Measurements from ENCODE around the gene NHEJ1.
A peak's percentile ranks its signal among the peaks of the same experiment; 100 is the strongest.

NHEJ1 gene

DNA sequence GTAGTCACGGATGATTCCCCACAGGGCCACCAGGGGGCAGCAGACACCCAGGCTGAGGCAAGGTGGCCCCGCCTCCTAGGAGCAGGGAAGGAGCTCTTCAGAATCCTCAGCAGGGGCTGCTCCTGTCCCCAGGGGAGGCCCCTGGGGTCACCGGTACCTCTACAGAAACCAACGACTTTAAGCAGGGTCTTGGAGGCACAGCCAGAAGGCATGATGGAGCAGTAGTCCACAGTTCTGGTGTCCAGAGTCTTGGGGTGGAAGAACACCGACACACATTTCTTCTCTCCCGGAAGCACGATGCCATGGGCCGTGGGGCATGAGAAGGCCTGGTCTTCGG lies 130.8 kb downstream of the NHEJ1 start:
- H3K4me3 ChIP-seq (ENCODE audit: low read depth, low read length) = no peak overlapping the region
- peak; percentile 26 for DNase-seq (ENCODE audit: low read depth)
- TF ChIP-seq, protein P1, sequence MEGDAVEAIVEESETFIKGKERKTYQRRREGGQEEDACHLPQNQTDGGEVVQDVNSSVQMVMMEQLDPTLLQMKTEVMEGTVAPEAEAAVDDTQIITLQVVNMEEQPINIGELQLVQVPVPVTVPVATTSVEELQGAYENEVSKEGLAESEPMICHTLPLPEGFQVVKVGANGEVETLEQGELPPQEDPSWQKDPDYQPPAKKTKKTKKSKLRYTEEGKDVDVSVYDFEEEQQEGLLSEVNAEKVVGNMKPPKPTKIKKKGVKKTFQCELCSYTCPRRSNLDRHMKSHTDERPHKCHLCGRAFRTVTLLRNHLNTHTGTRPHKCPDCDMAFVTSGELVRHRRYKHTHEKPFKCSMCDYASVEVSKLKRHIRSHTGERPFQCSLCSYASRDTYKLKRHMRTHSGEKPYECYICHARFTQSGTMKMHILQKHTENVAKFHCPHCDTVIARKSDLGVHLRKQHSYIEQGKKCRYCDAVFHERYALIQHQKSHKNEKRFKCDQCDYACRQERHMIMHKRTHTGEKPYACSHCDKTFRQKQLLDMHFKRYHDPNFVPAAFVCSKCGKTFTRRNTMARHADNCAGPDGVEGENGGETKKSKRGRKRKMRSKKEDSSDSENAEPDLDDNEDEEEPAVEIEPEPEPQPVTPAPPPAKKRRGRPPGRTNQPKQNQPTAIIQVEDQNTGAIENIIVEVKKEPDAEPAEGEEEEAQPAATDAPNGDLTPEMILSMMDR (IDR thresholded peaks at IDR 0.05; ENCODE audit: control insufficient read depth, extremely low read depth, insufficient read depth) = peak; percentile 96

DNA sequence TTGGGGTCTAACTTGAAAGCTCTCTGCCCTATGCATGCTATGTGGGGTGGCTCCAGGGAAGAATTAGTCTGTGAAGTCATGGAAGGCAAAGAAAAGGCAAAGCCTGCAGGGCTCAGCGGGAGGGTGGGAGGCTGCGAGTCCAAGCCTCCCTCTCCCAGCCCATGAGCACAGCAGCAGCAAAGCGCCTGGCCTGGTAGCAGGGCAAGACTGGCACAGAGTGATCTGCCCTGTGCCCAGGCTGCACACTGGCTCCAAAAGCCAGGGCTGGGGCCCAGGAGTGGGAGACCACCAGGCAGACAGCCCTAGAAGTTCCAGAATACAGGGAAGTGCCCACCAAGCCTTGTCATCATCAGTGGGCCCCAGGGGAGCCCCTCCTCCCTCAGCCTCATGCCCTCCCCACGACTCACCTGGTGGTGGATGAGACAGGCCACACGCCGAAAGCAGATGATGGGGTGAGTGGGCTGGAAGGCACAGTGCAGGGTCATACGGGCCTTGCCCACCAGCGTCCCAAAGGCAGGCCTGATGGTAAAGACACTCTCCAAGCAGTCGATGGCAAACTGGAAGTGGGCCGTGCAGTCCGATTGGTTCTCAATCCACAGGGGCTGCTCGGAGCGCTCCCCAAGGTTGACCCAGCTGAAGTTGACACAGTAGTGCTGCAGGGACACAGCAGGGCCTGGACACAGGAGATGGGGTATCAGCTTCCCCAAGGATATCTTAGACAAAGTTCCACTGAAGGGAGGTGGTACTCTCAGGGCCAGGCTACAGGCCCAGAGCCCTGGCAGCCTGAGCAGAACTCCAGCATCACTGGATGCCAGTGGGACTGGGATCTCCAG lies 131.4 kb downstream of the NHEJ1 start:
- TF ChIP-seq, protein P1 (IDR thresholded peaks at IDR 0.05; ENCODE audit: control insufficient read depth, extremely low read depth, insufficient read depth) = no peak
- H3K4me3 ChIP-seq (ENCODE audit: low read depth, low read length) = no peak overlapping the region

DNA sequence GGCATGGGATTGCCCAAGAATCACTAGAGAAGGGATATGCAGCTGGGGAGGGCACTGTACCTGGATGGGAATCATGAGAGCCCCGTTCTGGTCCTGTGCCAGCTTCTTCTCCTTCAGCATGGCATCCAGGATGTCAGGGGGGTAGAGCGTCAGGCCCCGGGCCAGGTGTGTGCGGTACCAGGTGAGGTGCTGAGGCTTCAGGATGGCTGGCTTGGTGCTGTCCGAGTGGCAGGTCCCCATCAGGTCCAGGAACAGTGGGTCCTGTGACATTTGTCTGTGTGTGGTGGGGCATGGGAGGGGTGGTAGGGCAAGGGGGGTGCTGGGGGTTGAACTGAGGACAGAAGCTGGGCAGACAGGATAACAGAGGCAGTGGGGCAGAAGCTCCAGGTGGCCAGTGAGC lies 132.5 kb downstream of the NHEJ1 start:
- TF ChIP-seq, protein P1 (IDR thresholded peaks at IDR 0.05; ENCODE audit: control insufficient read depth, extremely low read depth, insufficient read depth) = no peak
- DNase-seq (ENCODE audit: low read depth) = no peak
- H3K4me3 ChIP-seq (ENCODE audit: low read depth, low read length) = no peak overlapping the region

More for the DNA sequence above, 131.4 kb downstream of the NHEJ1 start:
- no peak for DNase-seq (ENCODE audit: low read depth)

DNA sequence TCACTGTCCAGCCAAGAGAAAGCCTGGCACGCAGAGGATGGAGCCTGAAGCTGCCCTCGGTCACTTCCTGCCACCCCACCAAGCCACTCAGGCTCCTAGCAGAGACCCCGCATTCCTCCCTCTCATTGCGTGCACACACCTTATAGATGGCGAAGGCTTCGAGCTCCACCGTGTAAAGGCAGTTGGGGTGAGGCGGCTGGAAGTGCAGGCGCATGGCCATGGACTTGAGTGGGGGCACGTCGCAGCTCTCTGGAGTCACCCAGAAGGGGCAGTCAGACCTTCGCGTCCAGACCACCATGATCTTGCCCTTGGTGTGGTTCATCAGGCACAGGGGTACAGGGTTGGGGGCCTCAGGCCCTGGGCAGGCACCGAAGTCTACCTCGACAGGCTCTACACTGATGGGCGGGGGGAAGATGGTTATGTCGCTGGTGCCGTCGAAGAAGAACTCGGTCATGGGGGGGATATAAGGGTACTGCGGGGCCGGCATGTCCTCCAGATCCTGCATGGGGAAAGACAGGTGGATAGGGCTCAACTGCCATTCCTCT lies 133.0 kb downstream of the NHEJ1 start:
- TF ChIP-seq, protein P1 (IDR thresholded peaks at IDR 0.05; ENCODE audit: control insufficient read depth, extremely low read depth, insufficient read depth) = no peak
- no peak overlapping the region for H3K4me3 ChIP-seq (ENCODE audit: low read depth, low read length)
- no peak for DNase-seq (ENCODE audit: low read depth)

DNA sequence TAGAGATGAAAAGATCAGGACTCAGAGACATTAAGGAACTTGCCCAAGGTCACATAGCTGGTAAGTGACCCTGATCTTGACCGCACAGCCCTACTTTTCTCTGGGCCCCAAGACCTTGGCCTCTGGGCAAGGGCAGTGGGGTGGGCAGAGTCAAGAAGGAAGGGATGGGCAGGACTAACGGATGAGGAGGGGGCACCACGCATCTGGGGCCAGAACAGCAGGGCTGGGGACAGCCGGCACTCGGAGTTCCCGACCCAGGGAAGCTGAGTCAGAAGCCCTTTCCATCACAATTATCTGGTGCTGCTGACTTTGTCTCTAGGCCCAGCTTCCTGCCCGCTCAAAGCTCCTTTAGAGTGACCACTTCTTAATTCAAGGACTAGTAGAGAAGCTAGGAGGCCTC lies 133.7 kb downstream of the NHEJ1 start:
- H3K4me3 ChIP-seq (ENCODE audit: low read depth, low read length) = no peak overlapping the region
- TF ChIP-seq, protein P1 (IDR thresholded peaks at IDR 0.05; ENCODE audit: control insufficient read depth, extremely low read depth, insufficient read depth) = no peak
- no peak for DNase-seq (ENCODE audit: low read depth)

DNA sequence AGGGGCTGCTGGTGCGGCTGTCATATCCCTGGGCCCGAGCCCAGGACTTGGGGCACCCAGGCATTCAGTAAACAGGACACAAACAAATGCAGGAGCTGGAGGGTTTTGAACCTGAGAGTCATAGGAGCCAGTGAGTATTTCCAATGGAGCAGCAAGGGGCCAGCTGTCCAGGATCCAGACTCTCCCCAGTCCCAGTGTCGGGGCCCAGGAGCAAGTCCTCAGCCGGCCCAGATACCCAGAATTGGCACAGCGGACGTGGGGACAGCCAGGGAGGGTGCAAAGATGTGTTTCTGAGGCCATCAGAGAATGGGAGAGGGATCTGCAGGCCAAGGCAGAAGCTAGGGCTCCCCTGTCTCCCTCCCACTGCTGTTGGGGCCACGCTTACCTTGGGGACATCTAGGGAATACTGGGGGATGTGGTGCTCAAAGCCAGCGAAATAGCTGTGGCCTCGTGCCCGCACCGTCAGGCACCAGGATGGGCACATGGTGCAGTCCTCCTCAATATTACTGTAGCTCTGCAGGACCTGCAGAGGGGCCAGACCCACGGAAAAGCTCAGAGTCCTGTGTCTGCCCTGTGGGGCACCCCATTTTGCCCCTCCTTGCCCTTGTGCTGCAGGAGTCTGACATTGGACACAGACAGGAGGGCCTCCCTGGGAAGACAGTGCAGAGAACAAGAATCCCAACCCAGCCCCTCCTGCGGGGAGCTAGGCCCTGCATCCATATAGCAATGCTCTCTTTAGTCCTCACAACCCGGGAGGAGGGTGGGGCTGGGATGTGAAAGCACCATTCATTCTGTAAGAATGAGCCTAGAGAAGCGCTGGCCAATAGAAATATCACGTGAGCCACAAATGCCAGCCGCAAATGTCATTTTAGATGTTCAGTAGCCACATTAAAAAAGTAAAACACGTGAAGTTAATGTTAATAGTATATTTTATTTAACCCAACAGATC lies 134.7 kb downstream of the NHEJ1 start:
- H3K4me3 ChIP-seq (ENCODE audit: low read depth, low read length) = no peak overlapping the region
- TF ChIP-seq, protein P1 (IDR thresholded peaks at IDR 0.05; ENCODE audit: control insufficient read depth, extremely low read depth, insufficient read depth) = no peak
- no peak for DNase-seq (ENCODE audit: low read depth)

All from LNCaP clone FGC (cell line).